CD4-positive, alpha-beta T cell treated with Interleukin-4 for 1 hour (primary cell): ENCODE measurements around the gene FBXW10.
A peak's percentile ranks its signal among the peaks of the same experiment; 100 is the strongest.
"Not testable (repeated sequence)": the region's sequence is repeated elsewhere in the genome, so short reads cannot be mapped to it uniquely, and the experiment has no call there.

Experiments
- DNase-seq, 2 donors: peaks; one replicate each; pipeline ENCODE4 v3.0.0-alpha.2; 2020 to 2022

FBXW10 gene

DNA sequence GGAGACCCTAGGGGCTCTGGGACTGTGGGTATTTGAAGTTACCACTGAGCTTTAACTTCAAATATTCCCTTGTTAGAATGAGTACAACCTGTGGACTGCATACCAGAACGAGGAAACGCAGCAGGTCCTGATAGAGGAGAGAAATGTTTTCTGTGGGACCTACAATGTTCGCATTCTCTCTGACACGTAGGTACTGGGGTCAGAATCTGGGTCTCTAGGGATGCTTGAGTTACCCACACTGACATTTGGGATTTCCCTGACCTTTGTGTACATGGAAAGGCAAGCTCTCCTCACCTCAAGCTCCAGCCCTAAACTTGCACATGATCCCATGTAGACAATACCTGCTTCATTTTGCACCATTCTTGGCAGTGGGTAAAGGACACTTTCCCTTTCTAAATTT, 12.1 kb downstream of the FBXW10 start:
- not testable (repeated sequence) for DNase-seq

DNA sequence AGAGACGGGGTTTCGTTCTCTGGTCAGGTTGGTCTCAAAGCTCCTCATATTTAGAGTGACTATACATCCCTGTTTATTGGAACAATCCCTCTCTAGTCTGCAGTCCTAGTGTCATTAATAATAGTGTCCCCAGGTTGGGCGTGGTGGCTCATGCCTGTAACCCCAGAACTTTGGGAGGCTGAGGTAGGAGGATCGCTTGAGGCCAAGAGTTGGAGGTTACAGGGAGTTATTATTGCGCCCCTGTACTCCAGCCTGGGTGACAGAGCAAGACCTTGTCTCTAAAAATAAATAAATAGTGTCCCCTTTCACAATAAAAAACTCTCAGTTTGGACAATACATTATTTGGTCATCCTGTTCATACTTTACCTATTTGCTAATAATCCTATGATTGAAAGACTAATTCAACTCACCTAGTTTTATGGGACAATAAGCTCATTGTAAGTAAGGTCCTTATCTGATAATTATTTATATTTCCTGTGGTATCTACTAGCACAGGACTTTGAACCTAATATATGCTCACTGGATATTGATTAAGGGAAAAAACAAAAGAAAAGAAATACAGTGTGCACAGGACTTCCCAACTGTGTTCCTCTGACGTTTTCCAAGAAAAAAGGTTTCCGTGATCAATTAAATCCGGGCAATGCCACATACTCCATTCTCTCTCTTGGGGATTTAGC, 13.7 kb downstream of the FBXW10 start:
- DNase-seq: not testable (repeated sequence)

DNA sequence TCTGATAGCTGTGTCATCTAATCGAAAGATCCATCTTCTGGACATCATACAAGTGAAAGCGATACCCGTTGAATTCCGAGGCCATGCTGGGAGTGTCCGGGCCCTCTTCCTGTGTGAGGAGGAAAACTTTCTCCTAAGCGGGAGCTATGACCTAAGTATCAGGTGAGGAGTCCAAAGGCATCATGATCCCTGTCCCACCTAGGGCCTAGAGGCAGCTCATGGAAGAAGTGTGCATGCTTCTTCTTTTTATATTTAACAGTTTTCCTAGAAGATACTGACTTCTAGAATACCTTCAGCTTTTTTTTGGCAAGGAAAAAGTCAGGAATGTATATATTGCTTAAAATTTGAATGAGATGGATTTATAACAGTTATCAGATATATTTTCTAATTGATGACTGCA, 14.5 kb downstream of the FBXW10 start:
- DNase-seq: not testable (repeated sequence)

DNA sequence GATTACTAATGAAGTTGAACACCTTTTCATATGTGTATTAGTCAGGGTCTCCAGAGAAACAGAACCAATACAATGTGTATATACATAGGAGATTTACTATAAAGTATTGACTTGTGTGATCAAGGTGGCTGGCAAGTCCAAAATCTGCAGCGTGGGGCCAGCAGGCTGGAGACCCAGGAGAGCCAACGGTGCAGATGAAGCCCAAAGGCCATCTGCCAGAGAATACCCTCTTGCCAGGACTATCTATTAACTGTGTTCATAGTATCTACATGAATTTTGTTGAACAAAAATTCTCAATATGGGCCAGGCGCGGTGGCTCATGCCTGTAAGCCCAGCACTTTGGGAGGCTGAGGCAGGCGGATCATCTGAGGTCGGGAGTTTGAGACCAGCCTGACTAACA, 16.4 kb downstream of the FBXW10 start:
- DNase-seq: not testable (repeated sequence)

DNA sequence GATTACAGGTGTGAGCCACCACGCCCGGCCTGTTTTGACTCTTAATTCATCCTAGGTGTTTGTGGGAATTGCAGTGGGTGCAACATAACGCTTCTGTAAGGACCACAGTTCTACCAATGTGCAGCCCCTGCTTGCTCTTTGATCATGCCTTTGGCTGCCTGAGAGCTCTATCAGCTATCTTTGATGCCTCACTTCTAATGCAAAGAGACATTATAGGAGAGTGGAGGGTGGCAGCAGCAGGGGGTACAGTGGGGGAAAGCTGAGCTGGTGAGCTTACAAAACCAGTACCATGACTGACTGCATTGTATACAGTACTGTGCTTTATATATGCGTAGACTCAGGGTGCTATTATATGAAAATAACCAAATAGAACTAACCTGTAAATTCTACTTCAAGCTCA, 26.7 kb downstream of the FBXW10 start:
- not testable (repeated sequence) for DNase-seq

- DNase-seq: not testable (repeated sequence)
Observed at GRCh38 chr17:18771066-18771465, 27.2 kb downstream of the FBXW10 start.

- no peak for DNase-seq
Observed at GRCh38 chr17:18772471-18772870, 28.6 kb downstream of the FBXW10 start.

GRCh38 chr17:18780991-18781718, 37.3 kb downstream of the FBXW10 start, which contains the start of gene TVP23B:
TSS of gene TVP23B (plus strand) at chr17:18781183. CDS start at chr17:18781294, 111 bp downstream.
- DNase-seq: peak; percentile 95 to 98

DNA sequence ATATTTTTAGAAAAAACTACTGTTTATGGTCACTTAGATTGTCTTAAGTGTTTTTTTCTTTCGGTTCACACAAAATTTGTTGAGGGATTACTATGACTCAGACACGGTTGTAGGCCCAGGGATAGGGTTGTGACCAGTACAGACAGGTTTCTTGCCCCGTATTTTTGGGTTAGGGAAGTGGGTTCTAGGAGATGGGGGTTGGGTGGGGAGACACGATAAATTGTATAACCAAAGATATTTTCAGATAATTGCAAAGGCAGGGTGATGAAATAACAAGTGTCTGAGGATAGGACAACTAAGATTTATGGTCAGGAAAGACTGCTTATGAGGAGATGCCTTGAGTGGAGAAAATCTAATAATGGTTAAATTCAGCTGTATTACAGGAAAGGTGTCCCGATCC, 38.0 kb downstream of the FBXW10 start:
- peak in 1 of 2 donors; percentile 28 for DNase-seq

GRCh38 chr17:18785933-18786332, 42.1 kb downstream of the FBXW10 start:
- not testable (repeated sequence) for DNase-seq

- DNase-seq: not testable (repeated sequence)
Observed at GRCh38 chr17:18786890-18787289, 43.0 kb downstream of the FBXW10 start.

- DNase-seq: peak in 1 of 2 donors; percentile 46
Observed at GRCh38 chr17:18791402-18791801, 47.5 kb downstream of the FBXW10 start.

DNA sequence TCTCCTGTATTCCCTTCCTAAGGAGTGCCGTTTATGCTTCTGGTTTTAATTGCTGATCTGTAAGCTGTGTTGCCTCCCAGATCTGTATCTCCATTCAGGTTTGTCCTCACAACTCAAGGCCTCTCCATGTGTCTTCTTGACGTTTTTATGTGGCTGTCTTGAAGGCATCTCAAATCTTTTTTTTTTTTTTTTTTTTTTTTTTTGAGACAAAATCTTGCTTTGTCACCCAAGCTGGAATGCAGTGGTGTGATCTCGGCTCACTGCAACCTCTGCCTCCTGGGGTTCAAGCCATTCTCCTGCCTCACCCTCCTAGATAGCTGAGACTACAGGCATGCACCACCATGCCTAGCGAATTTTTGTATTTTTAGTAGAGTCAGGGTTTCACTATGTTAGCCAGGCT, 51.0 kb downstream of the FBXW10 start:
- DNase-seq: not testable (repeated sequence)

GRCh38 chr17:18796887-18797286, 53.0 kb downstream of the FBXW10 start:
- DNase-seq: not testable (repeated sequence)

DNA sequence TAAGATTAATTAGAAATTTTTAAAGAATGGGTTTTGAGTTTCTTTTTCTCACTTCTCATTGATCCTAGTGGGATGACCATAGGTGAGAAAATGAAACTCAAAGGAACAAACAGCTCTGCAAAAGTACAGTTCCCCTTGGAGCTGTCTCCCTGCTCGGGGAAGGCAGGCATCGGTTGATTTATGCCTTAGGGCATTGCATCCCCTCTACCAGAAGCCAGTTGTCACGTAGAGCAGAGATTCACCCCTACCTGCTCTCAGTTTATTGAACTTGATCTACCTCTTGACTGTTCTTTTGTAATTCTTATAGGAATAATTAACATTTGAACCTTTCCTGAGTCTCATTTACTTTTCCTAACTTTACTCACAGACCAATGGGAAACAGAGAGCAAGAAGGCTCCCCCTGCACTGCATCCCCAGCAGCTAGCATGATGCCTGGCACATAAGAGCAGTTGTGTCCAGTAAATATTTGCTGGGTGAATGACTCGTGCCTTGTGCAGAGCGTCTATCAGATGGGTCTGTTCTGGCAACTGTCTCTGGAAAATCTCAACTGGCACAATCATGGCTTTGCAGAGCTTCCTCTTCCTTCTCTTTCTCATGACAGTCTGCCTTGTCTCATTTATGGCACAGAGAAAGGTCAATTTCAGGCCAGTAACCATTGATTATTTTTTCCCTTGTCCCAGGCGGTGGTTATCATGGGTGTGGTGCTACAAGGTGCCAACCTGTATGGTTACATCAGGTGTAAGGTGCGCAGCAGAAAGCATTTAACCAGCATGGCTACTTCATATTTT, 59.8 kb downstream of the FBXW10 start:
- DNase-seq: not testable (repeated sequence)

- not testable (repeated sequence) for DNase-seq
Observed at GRCh38 chr17:18815924-18816323, 72.1 kb downstream of the FBXW10 start.

GRCh38 chr17:18816489-18817371, 72.9 kb downstream of the FBXW10 start:
- DNase-seq: peak; percentile 48 to 78

- not testable (repeated sequence) for DNase-seq
Observed at GRCh38 chr17:18821430-18821829, 77.6 kb downstream of the FBXW10 start.

GRCh38 chr17:18827613-18828012, 83.8 kb downstream of the FBXW10 start:
- DNase-seq: not testable (repeated sequence)
